HuH-7.5 (cell line): Measurements from ENCODE around the gene STK32B.

ENCODE experiments used
- DNase-seq: peaks from one replicate; pipeline ENCODE4 v3.0.0; 2011; ENCODE audit warnings: low spot score

Gene STK32B

GRCh38 chr4:5446595-5447226 is 395.4 kb downstream of the STK32B start:
- no peak for DNase-seq

- DNase-seq: no peak
Observed at GRCh38 chr4:5447755-5448154, 396.5 kb downstream of the STK32B start.

- no peak for DNase-seq
Observed at GRCh38 chr4:5448221-5448620, 396.9 kb downstream of the STK32B start.

GRCh38 chr4:5451243-5451642 is 400.0 kb downstream of the STK32B start:
- no peak for DNase-seq

GRCh38 chr4:5452156-5452555 is 400.9 kb downstream of the STK32B start:
- DNase-seq: no peak

- no peak for DNase-seq
Observed at GRCh38 chr4:5455003-5455585, 403.8 kb downstream of the STK32B start.

- no peak for DNase-seq
Observed at GRCh38 chr4:5456296-5456845, 405.1 kb downstream of the STK32B start.

- no peak for DNase-seq
Observed at GRCh38 chr4:5458676-5459075, 407.4 kb downstream of the STK32B start.

- DNase-seq: no peak
Observed at GRCh38 chr4:5459236-5459635, 408.0 kb downstream of the STK32B start.

GRCh38 chr4:5460106-5460801 is 409.0 kb downstream of the STK32B start:
- peak; percentile 33 for DNase-seq

GRCh38 chr4:5461477-5461876 is 410.2 kb downstream of the STK32B start:
- DNase-seq: no peak

GRCh38 chr4:5462254-5462835 is 411.1 kb downstream of the STK32B start:
- DNase-seq: no peak

- no peak for DNase-seq
Observed at GRCh38 chr4:5462896-5463295, 411.6 kb downstream of the STK32B start.

- DNase-seq: no peak
Observed at GRCh38 chr4:5463361-5463760, 412.1 kb downstream of the STK32B start.

GRCh38 chr4:5463936-5464650 is 412.8 kb downstream of the STK32B start:
- no peak for DNase-seq

- no peak for DNase-seq
Observed at GRCh38 chr4:5465529-5465928, 414.2 kb downstream of the STK32B start.

GRCh38 chr4:5465956-5466355 is 414.7 kb downstream of the STK32B start:
- no peak for DNase-seq

- no peak for DNase-seq
Observed at GRCh38 chr4:5467111-5467510, 415.8 kb downstream of the STK32B start.

- DNase-seq: no peak
Observed at GRCh38 chr4:5469151-5469775, 418.0 kb downstream of the STK32B start.

- DNase-seq: no peak
Observed at GRCh38 chr4:5469861-5470260, 418.6 kb downstream of the STK32B start.

GRCh38 chr4:5470318-5471198 is 419.3 kb downstream of the STK32B start:
- DNase-seq: no peak
